Kidney epithelial cell (primary cell): Measurements from ENCODE around the gene EIPR1. TPM values are rescaled to one million over a fixed set of nuclear protein-coding genes. Genes with fewer than 3 reads are reported as not detected.
"Not testable (repeated sequence)": the region's sequence is repeated elsewhere in the genome, so short reads cannot be mapped to it uniquely, and the experiment has no call there.

Experiments used
- DNase-seq: peaks from one replicate; pipeline ENCODE4 v3.0.0-alpha.2; 2010; ENCODE audit warnings: low read depth
- H3K27me3 ChIP-seq: 2 replicates; pipeline ENCODE4 v1.6.0; 2011; ENCODE audit warnings: low read length; ENCODE audit not compliant: control insufficient read depth, insufficient read depth
- H3K36me3 ChIP-seq: 2 replicates; pipeline ENCODE4 v1.5.1; 2011; ENCODE audit warnings: low read length; ENCODE audit not compliant: control insufficient read depth, insufficient read depth
- H3K4me3 ChIP-seq: 2 replicates; pipeline ENCODE4 v1.5.1; 2011; ENCODE audit warnings: low read depth, mild to moderate bottlenecking, control low read depth, low read length
- CTCF ChIP-seq: IDR thresholded peaks from 2 replicates; pipeline ENCODE4 v1.5.1; 2011; ENCODE audit warnings: mild to moderate bottlenecking, moderate library complexity, low read length, control low read depth, inconsistent platforms; ENCODE audit not compliant: insufficient read depth, poor library complexity, severe bottlenecking
- total RNA-seq: library from RNA; depleted of rRNA; stranded (reverse); fragments of >200 nt; gene quantifications from 2 replicates; pipeline ENCODE4 v1.2.3, GENCODE V29; 2015

Gene EIPR1
- total RNA-seq, 1 donor from 2014 or later: 67.2 TPM

- Histone ChIP-seq H3K27me3 (no peaks in the 10 kb centered on the region), H3K36me3 (no peaks in the 10 kb centered on the region), H3K4me3 (no peak overlapping the region)
- TF ChIP-seq CTCF: no peak
- DNase-seq: no peak
Measured at GRCh38 chr2:3289526-3289925, 88.1 kb downstream of the EIPR1 start.

DNA sequence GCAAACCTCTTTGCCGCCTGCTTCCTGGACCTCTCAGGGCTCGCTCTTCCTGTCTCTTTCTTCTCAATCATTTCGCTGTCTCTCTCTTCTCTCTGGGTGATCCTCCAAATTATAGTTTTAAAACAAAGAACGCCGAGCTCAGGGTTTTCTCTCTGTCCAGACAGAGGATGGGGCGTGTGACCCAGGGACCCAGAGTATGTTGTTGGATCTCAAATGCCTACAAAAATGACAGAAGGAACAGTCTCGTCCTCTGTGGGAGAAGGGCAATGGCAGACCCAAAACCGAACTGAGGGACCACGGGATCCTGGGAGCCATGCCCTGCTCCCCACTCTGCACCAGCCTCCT lies 88.5 kb downstream of the EIPR1 start:
- no peak for DNase-seq
- no peaks in the 10 kb centered on the region for H3K27me3 ChIP-seq
- TF ChIP-seq CTCF: no peak
- H3K4me3 ChIP-seq: no peak overlapping the region
- no peaks in the 10 kb centered on the region for H3K36me3 ChIP-seq

DNA sequence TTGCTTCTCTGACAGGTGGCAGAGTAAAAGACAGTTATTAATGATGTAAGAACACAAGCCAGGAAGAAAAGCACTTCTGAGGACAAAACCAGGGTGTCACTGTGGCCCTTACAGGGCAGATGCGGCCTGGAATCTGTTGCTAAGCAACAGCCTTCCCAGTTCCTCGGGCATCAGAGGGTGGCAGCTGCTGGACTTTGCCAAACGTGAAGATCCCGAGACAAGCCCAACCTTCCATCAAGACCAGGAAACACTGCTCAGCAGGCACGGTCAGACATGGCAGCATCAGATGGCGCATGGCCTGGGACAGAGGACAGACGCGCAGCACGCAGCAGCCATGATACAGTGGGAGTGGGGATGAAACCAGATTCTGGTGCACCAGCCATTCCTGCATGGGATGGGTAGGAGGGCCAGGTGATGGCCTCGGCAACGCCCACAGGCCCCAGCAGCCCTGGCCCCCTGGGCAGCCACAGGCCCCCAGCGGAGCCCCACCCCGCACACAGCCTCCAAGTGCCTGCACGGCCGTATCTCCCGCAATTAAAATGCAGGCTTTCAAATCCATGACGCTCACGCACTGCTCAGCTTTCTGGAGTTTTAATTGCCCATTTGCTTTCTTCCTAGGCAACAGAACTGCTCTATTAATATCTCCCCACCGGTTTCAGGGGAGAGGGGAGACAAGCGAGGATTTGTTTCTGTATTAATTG lies 89.0 kb downstream of the EIPR1 start:
- TF ChIP-seq CTCF: no peak
- no peak for DNase-seq
- no peaks in the 10 kb centered on the region for H3K36me3 ChIP-seq
- no peaks in the 10 kb centered on the region for H3K27me3 ChIP-seq
- H3K4me3 ChIP-seq: no peak overlapping the region

GRCh38 chr2:3287896-3288295 lies 89.7 kb downstream of the EIPR1 start:
- Histone ChIP-seq H3K4me3 (no peak overlapping the region), H3K36me3 (no peaks in the 10 kb centered on the region), H3K27me3 (no peaks in the 10 kb centered on the region)
- no peak for DNase-seq
- TF ChIP-seq CTCF: no peak

DNA sequence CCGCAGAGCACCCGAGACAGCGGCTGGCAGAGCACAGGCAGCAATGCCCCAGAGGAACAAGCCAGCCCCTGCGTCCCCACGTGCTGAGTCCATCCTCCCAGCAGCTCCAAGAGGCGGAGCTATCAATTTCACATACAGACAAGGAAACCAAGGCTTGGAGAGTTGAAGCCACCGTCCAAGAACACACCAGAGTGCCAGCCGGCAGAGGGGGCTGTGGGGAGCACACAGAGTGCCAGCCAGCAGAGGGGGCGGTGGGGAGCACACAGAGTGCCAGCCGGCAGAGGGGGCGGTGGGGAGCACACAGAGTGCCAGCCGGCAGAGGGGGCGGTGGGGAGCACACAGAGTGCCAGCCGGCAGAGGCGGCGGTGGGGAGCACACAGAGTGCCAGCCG lies 91.0 kb downstream of the EIPR1 start:
- H3K27me3 ChIP-seq, H3K36me3 ChIP-seq, DNase-seq, H3K4me3 ChIP-seq: not testable (repeated sequence)

DNA sequence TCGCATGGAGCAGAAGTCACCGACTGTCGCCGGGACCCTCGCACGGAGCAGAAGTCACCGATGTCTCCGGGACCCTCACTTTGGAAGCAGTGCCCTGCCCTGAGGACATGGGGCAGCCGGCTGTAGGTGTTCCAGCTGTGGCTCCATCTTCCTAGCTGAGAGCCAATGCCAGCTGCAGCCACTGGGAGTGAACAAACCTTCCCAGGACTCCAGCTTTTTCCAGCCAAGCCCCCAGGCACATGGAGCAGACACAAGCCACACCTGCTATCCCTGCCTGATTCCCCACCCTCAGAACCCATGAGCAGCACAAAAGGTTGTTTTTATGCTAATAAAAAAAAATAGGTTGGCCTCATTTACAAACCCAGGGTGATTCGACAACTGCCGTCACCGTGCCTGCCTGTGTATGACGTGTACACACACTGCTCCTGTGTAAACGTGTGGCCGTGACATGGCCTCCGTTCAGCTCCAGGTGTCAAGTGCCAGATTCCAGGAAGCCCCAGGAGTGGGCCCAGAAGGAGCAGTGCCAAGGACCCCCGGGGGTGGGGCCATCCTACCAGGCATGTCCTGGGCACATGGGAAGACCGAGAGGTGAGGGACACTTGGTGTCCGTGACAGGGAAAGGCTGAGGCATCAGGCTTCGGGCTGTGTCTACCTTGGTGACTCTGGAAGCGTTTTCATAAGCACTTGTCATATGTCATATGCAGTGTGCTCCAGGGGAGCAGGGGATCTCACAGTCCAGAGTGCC lies 91.5 kb downstream of the EIPR1 start:
- no peak overlapping the region for H3K4me3 ChIP-seq
- DNase-seq: no peak
- no peaks in the 10 kb centered on the region for H3K36me3 ChIP-seq
- H3K27me3 ChIP-seq: no peaks in the 10 kb centered on the region
- TF ChIP-seq CTCF: no peak
